NCI-H524 treated with DMSO at 0.1 percent for 48 hours (cell line): ENCODE data around the gene CDA.

Experiments
- DNase-seq: peaks from one replicate; lab custom pipeline; 2025; lab: John Stamatoyannopoulos, UW

CDA gene

GRCh38 chr1:20615946-20616846 is 27.3 kb downstream of the CDA start:
- no peak for DNase-seq

- DNase-seq, result no peak
These were observed 28.1 kb downstream of the CDA start for GRCh38 chr1:20616847-20617487.

GRCh38 chr1:20618550-20618949 is 29.7 kb downstream of the CDA start:
- no peak for DNase-seq

- no peak for DNase-seq
These were observed 31.1 kb downstream of the CDA start for GRCh38 chr1:20619999-20620398.

GRCh38 chr1:20621012-20621411 is 32.1 kb downstream of the CDA start:
- no peak for DNase-seq

GRCh38 chr1:20624709-20625108 is 35.8 kb downstream of the CDA start:
- DNase-seq, result no peak

GRCh38 chr1:20625176-20626097 is 36.5 kb downstream of the CDA start:
- no peak for DNase-seq

- DNase-seq, result no peak
These were observed 37.2 kb downstream of the CDA start for GRCh38 chr1:20626098-20626427.

- no peak for DNase-seq
These were observed 37.6 kb downstream of the CDA start for GRCh38 chr1:20626524-20626923.

GRCh38 chr1:20630729-20631128 is 41.8 kb downstream of the CDA start:
- no peak for DNase-seq

- no peak for DNase-seq
These were observed 43.5 kb downstream of the CDA start for GRCh38 chr1:20632386-20632785.

GRCh38 chr1:20633190-20634064 is 44.5 kb downstream of the CDA start, which contains the start of gene PINK1:
Gene PINK1, plus strand, starts transcription at chr1:20633458. Its CDS starts 91 bp downstream, at chr1:20633549.
- DNase-seq, result no peak

GRCh38 chr1:20634065-20634593 is 45.2 kb downstream of the CDA start:
- DNase-seq, result no peak

- DNase-seq, result no peak
These were observed 45.7 kb downstream of the CDA start for GRCh38 chr1:20634594-20635084.

GRCh38 chr1:20636785-20637347 is 48.0 kb downstream of the CDA start:
- DNase-seq, result no peak

- DNase-seq, result no peak
These were observed 51.3 kb downstream of the CDA start for GRCh38 chr1:20640183-20640597.

GRCh38 chr1:20641975-20642374 is 53.1 kb downstream of the CDA start:
- DNase-seq, result no peak

GRCh38 chr1:20643080-20643479 is 54.2 kb downstream of the CDA start:
- DNase-seq, result no peak

GRCh38 chr1:20644416-20644815 is 55.5 kb downstream of the CDA start:
- no peak for DNase-seq

GRCh38 chr1:20645414-20645813 is 56.5 kb downstream of the CDA start:
- DNase-seq, result no peak

- no peak for DNase-seq
These were observed 59.5 kb downstream of the CDA start for GRCh38 chr1:20648438-20648837.
